Stomach (tissue), 4 donors: Measurements from ENCODE around the gene WDR75.

ENCODE experiments used
- CTCF ChIP-seq, 7 experiments: fragments of 450-650 bp in 4 of 7; fragments of 200-600 bp in 3 of 7; sonication (generic) in 3 of 7; IDR thresholded peaks; one replicate each; pipeline ENCODE4 v1.5.1; 2016 to 2019; ENCODE audit warnings: antibody characterized with exemption in 7 of 7, control low read depth in 2 of 7, mild to moderate bottlenecking in 1 of 7
- POLR2A ChIP-seq, 4 donors: fragments of 450-650 bp; IDR thresholded peaks; one replicate each; pipeline ENCODE4 v1.6.1; 2016; ENCODE audit warnings: antibody characterized with exemption in 4 of 4, control low read depth in 2 of 4, mild to moderate bottlenecking in 1 of 4, moderate library complexity in 1 of 4

GRCh38 chr2:189454009-189454408 is 12.7 kb downstream of the WDR75 start:
- TF ChIP-seq POLR2A (IDR thresholded peaks at IDR 0.05) = no peak
- TF ChIP-seq CTCF (IDR thresholded peaks at IDR 0.05) = no peak
